ENCODE results near the gene TNFRSF12A. TPM values are rescaled to one million over a fixed set of nuclear protein-coding genes. Genes with fewer than 3 reads are reported as not detected.

The TNFRSF12A gene
- total RNA-seq, 2 donors from 2014 or later: 36.8 to 280 TPM

GRCh38 chr16:2977440-2977839 is 42.7 kb upstream of the TNFRSF12A start:
- no peaks in the 10 kb centered on the region for H3K36me3 ChIP-seq
- TF ChIP-seq, protein P1, sequence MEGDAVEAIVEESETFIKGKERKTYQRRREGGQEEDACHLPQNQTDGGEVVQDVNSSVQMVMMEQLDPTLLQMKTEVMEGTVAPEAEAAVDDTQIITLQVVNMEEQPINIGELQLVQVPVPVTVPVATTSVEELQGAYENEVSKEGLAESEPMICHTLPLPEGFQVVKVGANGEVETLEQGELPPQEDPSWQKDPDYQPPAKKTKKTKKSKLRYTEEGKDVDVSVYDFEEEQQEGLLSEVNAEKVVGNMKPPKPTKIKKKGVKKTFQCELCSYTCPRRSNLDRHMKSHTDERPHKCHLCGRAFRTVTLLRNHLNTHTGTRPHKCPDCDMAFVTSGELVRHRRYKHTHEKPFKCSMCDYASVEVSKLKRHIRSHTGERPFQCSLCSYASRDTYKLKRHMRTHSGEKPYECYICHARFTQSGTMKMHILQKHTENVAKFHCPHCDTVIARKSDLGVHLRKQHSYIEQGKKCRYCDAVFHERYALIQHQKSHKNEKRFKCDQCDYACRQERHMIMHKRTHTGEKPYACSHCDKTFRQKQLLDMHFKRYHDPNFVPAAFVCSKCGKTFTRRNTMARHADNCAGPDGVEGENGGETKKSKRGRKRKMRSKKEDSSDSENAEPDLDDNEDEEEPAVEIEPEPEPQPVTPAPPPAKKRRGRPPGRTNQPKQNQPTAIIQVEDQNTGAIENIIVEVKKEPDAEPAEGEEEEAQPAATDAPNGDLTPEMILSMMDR (IDR thresholded peaks at IDR 0.05): no peak
- no peak overlapping the region for H3K4me3 ChIP-seq
- H3K27me3 ChIP-seq: no peaks in the 10 kb centered on the region
- no peak for DNase-seq (ENCODE audit: low spot score)
- peaks cover 0 to 21% of the 10 kb centered on the region in 2 donors for H3K4me1 ChIP-seq
- no peak overlapping the region for H3K27ac ChIP-seq
- H3K9me3 ChIP-seq: no peaks in the 10 kb centered on the region

- Histone ChIP-seq H3K4me3 (peak overlapping the region; percentile 68 to 81), H3K9me3 (no peaks in the 10 kb centered on the region), H3K4me1 (peaks cover 0 to 31% of the 10 kb centered on the region in 2 donors), H3K27ac (no peak overlapping the region), H3K27me3 (no peaks in the 10 kb centered on the region), H3K36me3 (no peaks in the 10 kb centered on the region)
- TF ChIP-seq, protein P1 (IDR thresholded peaks at IDR 0.05): no peak
- DNase-seq (ENCODE audit: low spot score): no peak
These were observed 40.4 kb upstream of the TNFRSF12A start for GRCh38 chr16:2979669-2980226.

DNA sequence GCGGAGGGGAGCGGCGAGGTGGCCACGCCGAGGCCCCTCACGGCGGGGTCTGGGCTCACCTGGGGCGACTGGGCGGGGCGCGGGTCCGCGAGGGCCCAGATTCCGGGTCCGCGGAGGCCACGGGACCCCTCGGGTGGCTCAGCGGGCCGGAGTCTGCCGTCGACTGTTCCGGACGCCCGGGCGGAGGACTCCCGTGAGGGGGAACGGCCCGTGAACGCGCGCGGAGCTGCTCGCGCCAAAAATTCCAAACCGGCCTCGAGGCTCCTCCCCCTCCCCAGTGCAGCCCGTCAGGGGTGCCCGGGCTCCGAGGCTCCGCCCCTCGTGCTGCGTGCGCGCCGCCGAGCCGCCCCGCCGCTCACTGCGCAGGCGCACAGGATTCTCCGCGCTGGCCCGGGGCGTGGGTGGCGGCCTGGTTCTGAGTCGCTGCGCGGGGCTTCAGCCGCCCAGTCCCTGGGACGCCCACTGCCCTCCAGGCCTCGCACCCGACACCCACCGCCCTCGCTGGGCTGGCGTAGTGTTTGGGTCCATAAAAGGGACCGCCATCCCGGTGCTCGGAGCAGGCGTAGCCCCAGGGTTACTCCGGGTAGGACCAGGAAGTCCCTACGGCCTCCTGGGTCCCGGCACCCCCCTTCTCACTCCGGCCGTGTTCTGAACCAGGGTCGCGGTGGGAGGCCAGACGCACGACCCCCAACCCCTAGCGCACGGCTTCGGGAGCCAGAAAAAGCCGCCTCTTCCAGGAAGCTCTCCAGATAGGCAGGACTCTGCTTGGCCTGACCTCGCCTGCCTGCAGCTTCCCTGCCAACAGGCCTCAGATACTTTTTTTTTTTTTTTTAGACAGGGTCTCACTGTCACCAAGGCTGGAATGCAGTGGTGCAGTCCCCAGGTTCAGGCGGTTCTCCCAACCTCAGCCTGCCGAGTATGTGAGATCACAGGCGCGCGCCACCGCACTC is 39.7 kb upstream of the TNFRSF12A start, which contains the start of gene PKMYT1:
PKMYT1 (minus strand) TSS at position 220 of the 950 bp plus-strand sequence. CDS start 789 bp downstream, outside the sequence.
- peak within 1 kb of the TSS; percentile 88 for H3K27ac ChIP-seq
- no peaks in the 10 kb centered on the region for H3K9me3 ChIP-seq
- no peaks in the 10 kb centered on the region for H3K27me3 ChIP-seq
- TF ChIP-seq, protein P1 (IDR thresholded peaks at IDR 0.05): no peak
- DNase-seq (ENCODE audit: low spot score): peak; percentile 81
- H3K4me3 ChIP-seq: peak within 1 kb of the TSS; percentile 68 to 81
- H3K36me3 ChIP-seq: no peaks in the 10 kb centered on the region
- peaks cover 0 to 38% of the 10 kb centered on the region in 2 donors for H3K4me1 ChIP-seq

DNA sequence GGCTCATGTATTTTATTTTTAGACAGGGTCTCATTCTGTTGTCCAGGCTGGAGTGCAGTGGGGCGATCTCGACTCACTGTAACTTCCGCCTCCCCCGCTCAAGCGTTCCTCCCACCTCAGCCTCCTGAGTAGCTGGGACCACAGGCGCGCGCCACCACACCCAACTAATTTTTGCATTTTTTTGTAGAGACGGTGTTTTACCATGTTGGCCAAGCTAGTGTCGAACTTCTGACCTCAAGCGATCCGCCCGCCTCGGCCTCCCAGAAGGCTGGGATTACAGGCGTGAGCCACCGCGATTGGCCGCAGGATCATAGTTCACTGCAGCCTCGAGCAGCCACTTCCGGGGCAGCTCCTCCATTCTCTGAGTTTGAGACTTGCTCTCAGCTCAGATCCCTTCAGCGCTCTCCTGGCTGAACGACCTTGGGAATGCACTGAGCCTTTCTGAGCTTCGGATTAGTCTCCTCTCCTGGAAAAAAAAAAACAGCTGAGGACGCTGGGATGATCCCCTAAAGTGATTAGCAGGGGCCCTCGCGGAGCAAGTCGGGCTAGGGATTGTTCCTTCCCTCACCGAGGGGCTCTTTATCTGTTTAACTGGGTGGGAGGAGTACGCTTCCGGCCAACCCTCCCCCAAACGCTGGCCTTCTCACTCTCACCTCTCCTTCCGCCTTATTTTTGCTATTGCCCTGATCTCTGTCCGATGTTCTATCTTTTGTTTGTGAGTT is 38.8 kb upstream of the TNFRSF12A start:
- Histone ChIP-seq H3K4me3 (peak overlapping the region in 1 of 2 donors; percentile 81), H3K27me3 (no peaks in the 10 kb centered on the region), H3K27ac (no peak overlapping the region), H3K9me3 (no peaks in the 10 kb centered on the region), H3K4me1 (peaks cover 0 to 47% of the 10 kb centered on the region in 2 donors), H3K36me3 (no peaks in the 10 kb centered on the region)
- TF ChIP-seq, protein P1 (IDR thresholded peaks at IDR 0.05): no peak
- DNase-seq (ENCODE audit: low spot score): no peak

DNA sequence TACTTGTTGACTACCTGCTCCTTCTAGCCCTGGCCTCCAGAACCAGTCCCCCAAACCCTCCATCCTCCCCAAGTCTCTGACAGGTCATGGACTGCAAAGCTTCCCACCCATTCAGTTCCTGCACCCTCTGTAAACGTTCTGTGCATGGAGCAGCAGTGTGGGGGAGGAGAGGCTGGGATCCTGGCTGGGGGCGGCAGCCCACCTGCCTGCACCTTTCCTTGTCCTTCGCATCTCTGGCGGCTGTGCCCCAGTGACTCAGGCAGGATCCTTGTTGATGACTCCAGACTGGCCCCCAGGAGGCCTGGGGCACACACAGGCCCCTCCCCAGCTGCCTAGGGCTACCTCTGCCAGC is 38.3 kb upstream of the TNFRSF12A start:
- H3K36me3 ChIP-seq: no peaks in the 10 kb centered on the region
- H3K4me3 ChIP-seq: no peak overlapping the region
- no peak for DNase-seq (ENCODE audit: low spot score)
- TF ChIP-seq, protein P1 (IDR thresholded peaks at IDR 0.05): no peak
- no peak overlapping the region for H3K27ac ChIP-seq
- no peaks in the 10 kb centered on the region for H3K27me3 ChIP-seq
- peaks cover 0 to 51% of the 10 kb centered on the region in 2 donors for H3K4me1 ChIP-seq
- H3K9me3 ChIP-seq: no peaks in the 10 kb centered on the region

Measured in right atrium auricular region (tissue), 2 donors.